GM23338 (cell line): ENCODE measurements around the gene DHRS3. TPM values are rescaled to one million over a fixed set of nuclear protein-coding genes. Genes with fewer than 3 reads are reported as not detected.
A peak's percentile ranks its signal among the peaks of the same experiment; 100 is the strongest.

Experiments
- ATAC-seq: fragments of 200-7000 bp; cut with Tn5 transposase; 3 replicates; pipeline ENCODE4 v1.9.1; 2020
- DNase-seq: peaks from one replicate; pipeline ENCODE4 v3.0.0-alpha.2; 2015; ENCODE audit warnings: low spot score
- H2AFZ ChIP-seq: fragments of 200-600 bp; sonication (generic); 2 replicates; pipeline ENCODE4 v1.8.0; 2016; ENCODE audit warnings: antibody characterized with exemption, mild to moderate bottlenecking, moderate library complexity
- H3F3A ChIP-seq: fragments of 200-600 bp; sonication (generic); replicated peaks from 2 replicates; pipeline ENCODE4 v1.8.0; 2017; ENCODE audit warnings: antibody characterized with exemption, mixed run types, low read depth
- H3K27ac ChIP-seq: fragments of 200-600 bp; sonication (generic); 2 replicates; pipeline ENCODE4 v1.6.1; 2016; ENCODE audit warnings: low read depth
- H3K27me3 ChIP-seq: fragments of 200-600 bp; sonication (generic); 2 replicates; pipeline ENCODE4 v1.8.0; 2016; ENCODE audit warnings: mild to moderate bottlenecking, mixed run types, moderate library complexity; ENCODE audit not compliant: insufficient read depth
- H3K36me3 ChIP-seq: fragments of 200-600 bp; sonication (generic); 2 replicates; pipeline ENCODE4 v1.8.0; 2016; ENCODE audit warnings: mild to moderate bottlenecking; ENCODE audit not compliant: insufficient read depth
- H3K4me1 ChIP-seq: fragments of 200-600 bp; sonication (generic); 2 replicates; pipeline ENCODE4 v1.8.0; 2016; ENCODE audit warnings: mild to moderate bottlenecking, moderate library complexity; ENCODE audit not compliant: insufficient read depth
- H3K4me2 ChIP-seq: fragments of 200-600 bp; sonication (generic); 2 replicates; pipeline ENCODE4 v1.7.1; 2017; ENCODE audit warnings: mixed run types
- H3K4me3 ChIP-seq: fragments of 200-600 bp; sonication (generic); 2 replicates; pipeline ENCODE4 v1.6.1; 2016; ENCODE audit warnings: mixed run types
- H3K79me2 ChIP-seq: fragments of 200-600 bp; sonication (generic); replicated peaks from 2 replicates; pipeline ENCODE4 v1.8.0; 2017; ENCODE audit warnings: mild to moderate bottlenecking; ENCODE audit not compliant: insufficient read depth
- H3K9me2 ChIP-seq: fragments of 200-600 bp; sonication (generic); 2 replicates; pipeline ENCODE4 v1.8.0; 2017; ENCODE audit not compliant: insufficient read depth
- H4K20me1 ChIP-seq: fragments of 200-600 bp; sonication (generic); replicated peaks from 2 replicates; pipeline ENCODE4 v1.8.0; 2017; ENCODE audit warnings: mild to moderate bottlenecking; ENCODE audit not compliant: insufficient read depth
- H3K27ac Mint-ChIP-seq: 2 replicates; pipeline ENCODE4 v1.8.0; 2020; ENCODE audit warnings: inconsistent platforms, mild to moderate bottlenecking, moderate library complexity, mixed read lengths
- H3K27me3 Mint-ChIP-seq: 3 replicates; pipeline ENCODE4 v1.8.0; 2022; ENCODE audit warnings: low read depth, mild to moderate bottlenecking, moderate library complexity, mixed read lengths, inconsistent platforms; ENCODE audit not compliant: insufficient read depth, poor library complexity
- H3K36me3 Mint-ChIP-seq: 3 replicates; pipeline ENCODE4 v1.8.0; 2021; ENCODE audit warnings: low read depth, mild to moderate bottlenecking, inconsistent platforms, moderate library complexity, mixed read lengths
- H3K4me1 Mint-ChIP-seq: 3 replicates; pipeline ENCODE4 v1.8.0; 2020; ENCODE audit warnings: mild to moderate bottlenecking, inconsistent platforms, mixed read lengths
- H3K4me3 Mint-ChIP-seq: 3 replicates; pipeline ENCODE4 v1.8.0; 2021; ENCODE audit warnings: moderate library complexity, mild to moderate bottlenecking, inconsistent platforms, mixed read lengths
- H3K9me3 Mint-ChIP-seq: 3 replicates; pipeline ENCODE4 v1.8.0; 2020; ENCODE audit warnings: moderate library complexity, mild to moderate bottlenecking, inconsistent platforms, mixed read lengths
- JUNB ChIP-seq: IDR thresholded peaks from one replicate; pipeline ENCODE4 v1.6.1; 2016; ENCODE audit warnings: antibody characterized with exemption; ENCODE audit not compliant: unreplicated experiment
- NANOG ChIP-seq: IDR thresholded peaks from 2 replicates; pipeline ENCODE4 v1.6.1; 2016; ENCODE audit warnings: antibody characterized with exemption, borderline replicate concordance
- POLR2AphosphoS5 ChIP-seq: IDR thresholded peaks from 2 replicates; pipeline ENCODE4 v1.6.1; 2016; ENCODE audit warnings: antibody characterized with exemption, low read depth
- STAT1 ChIP-seq: IDR thresholded peaks from one replicate; pipeline ENCODE4 v1.6.1; 2016; ENCODE audit warnings: antibody characterized with exemption; ENCODE audit not compliant: unreplicated experiment
- ZNF331 ChIP-seq: fragments of 250-450 bp; sonication (Bioruptor Pico); IDR thresholded peaks from 2 replicates; pipeline ENCODE4 v1.5.0; 2020; ENCODE audit warnings: low read depth, mild to moderate bottlenecking, moderate library complexity
- ZNF462 ChIP-seq: fragments of 250-450 bp; sonication (Bioruptor Pico); IDR thresholded peaks from 2 replicates; pipeline ENCODE4 v1.5.0; 2020; ENCODE audit warnings: mild to moderate bottlenecking, moderate library complexity
- polyA plus RNA-seq: library from polyadenylated mRNA; unstranded; fragments of >200 nt; fragmentation: Nextera tagmentation; extraction: Ambion mirVana; gene quantifications from 2 replicates; pipeline ENCODE4 v1.2.1, GENCODE V29; 2016
- total RNA-seq: library from RNA; depleted of rRNA; stranded (reverse); fragments of >200 nt; shearing (Covaris generic); gene quantifications from 2 replicates; pipeline ENCODE4 v1.2.3, GENCODE V29; 2014

Gene DHRS3
- total and polyA plus RNA-seq, 2 experiments from 2014 or later = 21.0 to 26.0 TPM

- Mint-ChIP-seq H3K4me1 (peaks cover 25% of the 10 kb centered on the region), H3K27ac (no peak overlapping the region), H3K36me3 (no peaks in the 10 kb centered on the region), H3K4me3 (no peak overlapping the region), H3K9me3 (no peaks in the 10 kb centered on the region), H3K27me3 (peaks cover 9% of the 10 kb centered on the region)
- Histone ChIP-seq H4K20me1 (no peaks in the 10 kb centered on the region), H3K36me3 (no peaks in the 10 kb centered on the region), H3K79me2 (no peaks in the 10 kb centered on the region), H3K4me1 (no peaks in the 10 kb centered on the region; the same call in 1 of the 2 replicates), H3K27me3 (no peaks in the 10 kb centered on the region), H3K4me2 (no peak overlapping the region), H3K4me3 (no peak overlapping the region), H3K9me2 (no peaks in the 10 kb centered on the region), H3K27ac (no peak overlapping the region), H2AFZ (no peak overlapping the region), H3F3A (no peaks in the 10 kb centered on the region)
- ATAC-seq (no peak), DNase-seq (no peak)
- TF ChIP-seq ZNF331 (CRISPR knock-in tag) (no peak), ZNF462 (CRISPR knock-in tag) (no peak), POLR2AphosphoS5 (no peak), STAT1 (no peak), NANOG (no peak)
These were observed 75.1 kb downstream of the DHRS3 start for GRCh38 chr1:12542616-12543592.

GRCh38 chr1:12542138-12542465, 75.9 kb downstream of the DHRS3 start:
- Mint-ChIP-seq H3K4me1 (peaks cover 22% of the 10 kb centered on the region), H3K27ac (no peak overlapping the region), H3K36me3 (no peaks in the 10 kb centered on the region), H3K27me3 (peaks cover 1% of the 10 kb centered on the region), H3K4me3 (no peak overlapping the region), H3K9me3 (no peaks in the 10 kb centered on the region; the same call in 2 of the 3 replicates)
- H3K4me2 ChIP-seq = no peak overlapping the region
- H3K79me2 ChIP-seq = no peaks in the 10 kb centered on the region
- no peaks in the 10 kb centered on the region for H3F3A ChIP-seq
- no peak for DNase-seq
- no peaks in the 10 kb centered on the region for H4K20me1 ChIP-seq
- no peak overlapping the region for H3K4me3 ChIP-seq
- H3K27me3 ChIP-seq = no peaks in the 10 kb centered on the region
- no peaks in the 10 kb centered on the region for H3K9me2 ChIP-seq
- no peaks in the 10 kb centered on the region; the same call in 1 of the 2 replicates for H3K4me1 ChIP-seq
- peak overlapping the region; percentile 38; the same call in 1 of the 2 replicates for H2AFZ ChIP-seq
- no peaks in the 10 kb centered on the region for H3K36me3 ChIP-seq
- ATAC-seq = no peak
- no peak overlapping the region for H3K27ac ChIP-seq
- TF ChIP-seq POLR2AphosphoS5 (no peak), JUNB (no peak), STAT1 (no peak)
